DMS 273 treated with DMSO at 0.1 percent for 48 hours (cell line): ENCODE results near the gene IFIT5.
"Not testable (repeated sequence)": the region's sequence is repeated elsewhere in the genome, so short reads cannot be mapped to it uniquely, and the experiment has no call there.

ENCODE experiments used
- DNase-seq: peaks from one replicate; lab custom pipeline; 2025; lab: John Stamatoyannopoulos, UW

IFIT5 gene

GRCh38 chr10:89393898-89394297, 20.5 kb upstream of the IFIT5 start:
- DNase-seq: no peak

- no peak for DNase-seq
Measured at GRCh38 chr10:89395141-89395540, 19.2 kb upstream of the IFIT5 start.

- DNase-seq: no peak
Measured at GRCh38 chr10:89398003-89398749, 16.2 kb upstream of the IFIT5 start.

GRCh38 chr10:89399956-89400355, 14.4 kb upstream of the IFIT5 start:
- DNase-seq: no peak

- DNase-seq: no peak
Measured at GRCh38 chr10:89403043-89403442, 11.3 kb upstream of the IFIT5 start.

GRCh38 chr10:89404104-89405047, 10.0 kb upstream of the IFIT5 start:
- no peak for DNase-seq

GRCh38 chr10:89406178-89406577, 8.2 kb upstream of the IFIT5 start:
- DNase-seq: not testable (repeated sequence)

GRCh38 chr10:89407792-89408191, 6.6 kb upstream of the IFIT5 start:
- not testable (repeated sequence) for DNase-seq

- DNase-seq: not testable (repeated sequence)
Measured at GRCh38 chr10:89409282-89409681, 5.1 kb upstream of the IFIT5 start.

- DNase-seq: not testable (repeated sequence)
Measured at GRCh38 chr10:89410551-89410950, 3.8 kb upstream of the IFIT5 start.

- not testable (repeated sequence) for DNase-seq
Measured at GRCh38 chr10:89411135-89411534, 3.2 kb upstream of the IFIT5 start.

GRCh38 chr10:89412276-89412675, 2.1 kb upstream of the IFIT5 start:
- not testable (repeated sequence) for DNase-seq

GRCh38 chr10:89413398-89413912, 913 bp upstream of the IFIT5 start:
- no peak for DNase-seq

GRCh38 chr10:89414879-89415821, 782 bp downstream of the IFIT5 start:
- no peak for DNase-seq

- DNase-seq: no peak
Measured at GRCh38 chr10:89416465-89416864, 2.1 kb downstream of the IFIT5 start.

GRCh38 chr10:89419548-89419947, 5.2 kb downstream of the IFIT5 start:
- DNase-seq: no peak

GRCh38 chr10:89421018-89421476, 6.7 kb downstream of the IFIT5 start:
- no peak for DNase-seq

GRCh38 chr10:89425000-89425399, 10.6 kb downstream of the IFIT5 start:
- DNase-seq: no peak

GRCh38 chr10:89426230-89426868, 12.0 kb downstream of the IFIT5 start:
- DNase-seq: no peak

GRCh38 chr10:89427629-89428028, 13.3 kb downstream of the IFIT5 start:
- no peak for DNase-seq

- DNase-seq: no peak
Measured at GRCh38 chr10:89428877-89429276, 14.5 kb downstream of the IFIT5 start.
